ENCODE results near the gene KAZN.

- no peak for TF ChIP-seq CTCF (conservative IDR thresholded peaks at IDR 0.05; ENCODE audit: low read length)
- TF ChIP-seq EZH2phosphoT487 (IDR thresholded peaks at IDR 0.05; ENCODE audit: borderline replicate concordance), result no peak
Measured at GRCh38 chr1:14946011-14946359, 347.5 kb downstream of the KAZN start.
